Uterus (tissue), 4 donors: ENCODE measurements around the gene SHROOM2. TPM values are rescaled to one million over a fixed set of nuclear protein-coding genes. Genes with fewer than 3 reads are reported as not detected.

Source experiments
- DNase-seq, 2 donors: peaks; one replicate each; pipeline ENCODE4 v3.0.0-alpha.2; 2019 to 2020
- H3K27ac ChIP-seq, 2 donors: fragments of 200-600 bp; sonication (generic); 1 replicate in 1 of 2; 2 replicates in 1 of 2; pipeline ENCODE4 v1.5.1; 2016 to 2018
- H3K27me3 ChIP-seq, 2 donors: fragments of 200-600 bp; sonication (generic); one replicate each; pipeline ENCODE4 v1.5.1; 2018 to 2019; ENCODE audit warnings: control low read depth in 1 of 2
- H3K36me3 ChIP-seq, 2 donors: fragments of 200-600 bp; sonication (generic); one replicate each; pipeline ENCODE4 v1.5.1; 2019; ENCODE audit warnings: control low read depth in 1 of 2
- H3K4me1 ChIP-seq, 2 donors: fragments of 200-600 bp; sonication (generic); one replicate each; pipeline ENCODE4 v1.5.1; 2018 to 2019; ENCODE audit warnings: control low read depth in 1 of 2
- H3K4me3 ChIP-seq, 2 donors: fragments of 200-600 bp; sonication (generic); 1 replicate in 1 of 2; 2 replicates in 1 of 2; pipeline ENCODE4 v1.5.1; 2018 to 2019; ENCODE audit warnings: mild to moderate bottlenecking in 1 of 2
- H3K9me3 ChIP-seq, 2 donors: fragments of 200-600 bp; sonication (generic); one replicate each; pipeline ENCODE4 v1.5.1; 2019; ENCODE audit warnings: control low read depth in 1 of 2
- POLR2A ChIP-seq, 2 donors: fragments of 450-650 bp; IDR thresholded peaks; one replicate each; pipeline ENCODE4 v1.6.1; 2016; ENCODE audit warnings: antibody characterized with exemption in 2 of 2, mild to moderate bottlenecking in 1 of 2, moderate library complexity in 1 of 2
- intact Hi-C: fragments of 100-400 bp; cut with DNase I; formaldehyde crosslinking; loops from one replicate; pipeline ENCODE4 v1.15.1; 2023; ENCODE audit warnings: low total_unique reads
- total RNA-seq, 4 donors: library from RNA; depleted of rRNA in 3 of 4; stranded (reverse); fragments of >200 nt in 3 of 4; gene quantifications; one replicate each; pipeline versions ENCODE4 v1.1.0 to v1.2.4, GENCODE V29; 2014 to 2023
- TF ChIP-seq, protein P1 (sequence below), 4 experiments: fragments of 200-600 bp in 2 of 4; fragments of 450-650 bp in 2 of 4; sonication (generic) in 2 of 4; IDR thresholded peaks; one replicate each; pipeline ENCODE4 v1.5.1; 2016 to 2019; ENCODE audit warnings: antibody characterized with exemption in 4 of 4, mild to moderate bottlenecking in 2 of 4, moderate library complexity in 1 of 4
- donor health status: DM: yes; HTN: yes; CAD: no.

SHROOM2 gene
- total RNA-seq, 4 donors from 2014 or later: 3.5 to 8.7 (median 4.8) TPM

DNA sequence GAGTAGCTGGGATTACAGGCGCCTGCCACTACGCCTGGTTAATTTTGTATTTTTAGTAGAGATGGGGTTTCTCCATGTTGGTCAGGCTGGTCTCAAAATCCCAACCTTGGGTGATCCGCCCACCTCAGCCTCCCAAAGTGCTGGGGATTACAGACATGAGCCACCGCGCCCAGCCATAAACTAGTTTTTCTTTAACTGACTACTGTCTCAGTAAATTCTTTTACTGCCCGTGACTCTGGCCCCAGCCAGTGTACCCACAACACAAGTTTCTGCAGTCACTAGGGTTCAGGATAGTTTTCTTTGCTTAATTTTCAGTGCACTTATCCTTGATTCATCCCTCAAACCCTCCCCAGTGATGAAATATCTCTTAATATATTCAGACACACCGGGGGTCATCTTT is 8.3 kb downstream of the SHROOM2 start:
- no peaks in the 10 kb centered on the region for H3K4me1 ChIP-seq
- H3K4me3 ChIP-seq: no peak overlapping the region
- H3K9me3 ChIP-seq: no peaks in the 10 kb centered on the region
- H3K27ac ChIP-seq: no peak overlapping the region
- no peaks in the 10 kb centered on the region for H3K27me3 ChIP-seq
- DNase-seq: no peak
- TF ChIP-seq POLR2A (IDR thresholded peaks at IDR 0.05): no peak
- TF ChIP-seq, protein P1, sequence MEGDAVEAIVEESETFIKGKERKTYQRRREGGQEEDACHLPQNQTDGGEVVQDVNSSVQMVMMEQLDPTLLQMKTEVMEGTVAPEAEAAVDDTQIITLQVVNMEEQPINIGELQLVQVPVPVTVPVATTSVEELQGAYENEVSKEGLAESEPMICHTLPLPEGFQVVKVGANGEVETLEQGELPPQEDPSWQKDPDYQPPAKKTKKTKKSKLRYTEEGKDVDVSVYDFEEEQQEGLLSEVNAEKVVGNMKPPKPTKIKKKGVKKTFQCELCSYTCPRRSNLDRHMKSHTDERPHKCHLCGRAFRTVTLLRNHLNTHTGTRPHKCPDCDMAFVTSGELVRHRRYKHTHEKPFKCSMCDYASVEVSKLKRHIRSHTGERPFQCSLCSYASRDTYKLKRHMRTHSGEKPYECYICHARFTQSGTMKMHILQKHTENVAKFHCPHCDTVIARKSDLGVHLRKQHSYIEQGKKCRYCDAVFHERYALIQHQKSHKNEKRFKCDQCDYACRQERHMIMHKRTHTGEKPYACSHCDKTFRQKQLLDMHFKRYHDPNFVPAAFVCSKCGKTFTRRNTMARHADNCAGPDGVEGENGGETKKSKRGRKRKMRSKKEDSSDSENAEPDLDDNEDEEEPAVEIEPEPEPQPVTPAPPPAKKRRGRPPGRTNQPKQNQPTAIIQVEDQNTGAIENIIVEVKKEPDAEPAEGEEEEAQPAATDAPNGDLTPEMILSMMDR (IDR thresholded peaks at IDR 0.05): no peak
- no peaks in the 10 kb centered on the region for H3K36me3 ChIP-seq
- intact Hi-C loops: no loop called here

DNA sequence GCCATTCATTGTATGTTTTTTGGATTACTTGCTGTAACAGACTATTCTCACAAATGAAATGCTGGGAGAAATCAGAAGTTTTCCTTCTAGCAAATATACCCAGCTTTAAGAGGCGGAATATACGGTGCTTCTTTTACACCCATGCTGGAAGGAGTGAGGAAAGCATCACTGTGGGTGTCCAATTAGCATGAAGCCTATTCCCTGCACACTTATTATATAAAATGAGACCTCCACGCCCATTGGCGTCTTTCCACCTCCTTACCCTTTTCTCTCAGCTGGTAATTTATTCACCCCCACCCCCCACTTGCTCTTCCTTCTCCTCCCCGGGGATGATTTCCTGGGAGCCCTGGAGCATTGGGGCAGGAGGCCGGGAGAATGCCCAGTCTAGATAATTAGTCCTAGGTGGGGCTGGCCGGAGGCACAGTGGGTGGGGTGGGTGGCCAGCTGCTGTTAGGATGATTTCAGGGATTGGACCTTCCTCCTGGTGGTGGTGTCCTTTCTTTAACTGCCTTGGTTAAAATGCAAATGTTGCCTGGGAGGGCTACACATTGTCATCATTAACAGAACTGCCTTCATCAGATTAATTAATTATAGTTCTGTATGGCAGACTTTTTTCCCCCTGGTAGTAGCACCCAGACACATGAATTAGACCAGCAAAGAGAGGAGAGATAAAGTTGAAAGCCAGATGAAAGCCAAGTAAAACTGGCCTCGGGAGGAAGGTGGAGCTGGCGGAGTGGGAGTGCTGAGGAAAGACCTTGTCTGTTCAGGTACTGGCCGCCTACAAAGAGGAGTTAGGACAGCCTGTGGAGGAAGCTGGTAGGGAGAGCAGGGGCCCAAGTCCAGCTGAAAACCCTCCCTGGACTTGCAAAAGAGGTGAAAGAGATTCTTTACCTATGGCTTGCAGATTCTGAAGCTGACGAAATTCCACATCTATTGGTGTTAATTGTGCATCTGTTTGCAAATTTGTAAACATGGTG is 11.4 kb downstream of the SHROOM2 start:
- H3K27ac ChIP-seq: no peak overlapping the region
- H3K36me3 ChIP-seq: no peaks in the 10 kb centered on the region
- no peak for TF ChIP-seq POLR2A (IDR thresholded peaks at IDR 0.05)
- TF ChIP-seq, protein P1 (IDR thresholded peaks at IDR 0.05): no peak
- H3K4me1 ChIP-seq: no peaks in the 10 kb centered on the region
- intact Hi-C loops: no loop called here
- no peak for DNase-seq
- no peak overlapping the region for H3K4me3 ChIP-seq
- no peaks in the 10 kb centered on the region for H3K27me3 ChIP-seq
- no peaks in the 10 kb centered on the region for H3K9me3 ChIP-seq

DNA sequence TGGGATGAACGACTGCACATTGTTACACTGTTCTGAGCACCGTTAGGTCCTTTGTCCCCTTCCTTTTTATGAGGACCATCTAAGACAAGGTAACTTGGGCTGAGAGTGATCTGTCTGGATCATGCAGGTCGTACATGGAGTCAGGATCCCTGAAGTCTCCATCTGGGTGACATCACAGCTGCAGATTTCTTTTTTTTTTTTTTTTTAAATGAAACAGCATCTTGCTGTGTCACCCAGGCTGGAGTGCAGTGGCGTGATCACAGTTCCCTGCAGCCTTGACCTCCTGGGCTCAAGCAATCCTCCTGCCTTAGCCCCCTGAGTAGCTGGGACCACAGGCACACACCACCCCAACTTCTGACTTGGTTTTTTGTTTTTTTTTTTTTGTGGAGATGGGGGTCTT is 16.5 kb downstream of the SHROOM2 start:
- Histone ChIP-seq H3K27me3 (no peaks in the 10 kb centered on the region), H3K4me3 (no peak overlapping the region), H3K9me3 (no peaks in the 10 kb centered on the region), H3K27ac (no peak overlapping the region), H3K36me3 (no peaks in the 10 kb centered on the region), H3K4me1 (no peaks in the 10 kb centered on the region)
- TF ChIP-seq, protein P1 (IDR thresholded peaks at IDR 0.05): no peak
- no peak for TF ChIP-seq POLR2A (IDR thresholded peaks at IDR 0.05)
- no peak for DNase-seq
- intact Hi-C loops: no loop called here

GRCh38 chrX:9804444-9804843 is 18.2 kb downstream of the SHROOM2 start:
- DNase-seq: no peak
- intact Hi-C loops: no loop called here
- Histone ChIP-seq H3K4me1 (no peaks in the 10 kb centered on the region), H3K27me3 (no peaks in the 10 kb centered on the region), H3K36me3 (no peaks in the 10 kb centered on the region), H3K9me3 (no peaks in the 10 kb centered on the region), H3K4me3 (no peak overlapping the region), H3K27ac (no peak overlapping the region)
- no peak for TF ChIP-seq POLR2A (IDR thresholded peaks at IDR 0.05)
- TF ChIP-seq, protein P1 (IDR thresholded peaks at IDR 0.05): no peak

DNA sequence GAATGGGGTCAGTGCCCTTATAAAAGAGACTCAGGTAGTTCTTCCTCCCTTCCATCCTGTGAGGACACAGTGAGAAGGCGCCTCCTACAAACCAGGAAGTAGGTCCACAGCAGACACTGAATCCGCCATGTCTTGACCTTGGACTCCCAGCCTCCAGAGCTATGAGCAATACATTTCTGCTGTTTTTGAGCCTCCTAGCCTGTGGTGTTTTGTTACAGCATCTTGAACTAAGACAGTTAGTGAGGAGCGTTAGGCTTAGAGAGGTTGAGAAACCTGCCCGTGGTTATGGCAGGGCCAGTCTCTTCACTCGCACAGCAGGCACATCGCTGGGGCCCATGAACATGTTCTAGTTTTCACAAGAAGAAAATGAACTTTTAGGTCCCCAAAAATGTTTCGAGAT is 19.7 kb downstream of the SHROOM2 start:
- no peaks in the 10 kb centered on the region for H3K4me1 ChIP-seq
- intact Hi-C loops: no loop called here
- H3K27ac ChIP-seq: no peak overlapping the region
- TF ChIP-seq, protein P1 (IDR thresholded peaks at IDR 0.05): no peak
- TF ChIP-seq POLR2A (IDR thresholded peaks at IDR 0.05): no peak
- no peak for DNase-seq
- no peaks in the 10 kb centered on the region for H3K36me3 ChIP-seq
- H3K4me3 ChIP-seq: no peak overlapping the region
- H3K9me3 ChIP-seq: no peaks in the 10 kb centered on the region
- no peaks in the 10 kb centered on the region for H3K27me3 ChIP-seq
